CD4-positive, alpha-beta T cell (primary cell): Measurements from ENCODE around the gene PER3. TPM values are rescaled to one million over a fixed set of nuclear protein-coding genes. Genes with fewer than 3 reads are reported as not detected.

Experiments
- ATAC-seq: fragments of 200-7000 bp; cut with Tn5 transposase; one replicate; pipeline ENCODE4 v1.10.0; 2022; ENCODE audit warnings: mild to moderate bottlenecking; ENCODE audit not compliant: poor library complexity
- CTCF ChIA-PET: fragments of 350-600 bp; sonication (Branson Sonifier 250); formaldehyde crosslinking; loops from one replicate; lab custom pipeline; 2021; ENCODE audit warnings: antibody characterized with exemption, inconsistent platforms; lab: Charles Lee
- POLR2A ChIA-PET: fragments of 350-600 bp; sonication (Branson Sonifier 250); formaldehyde crosslinking; loops from one replicate; lab custom pipeline; 2021; ENCODE audit warnings: antibody characterized with exemption, inconsistent platforms; lab: Charles Lee
- DNase-seq, 14 experiments: peaks; one replicate each; pipeline ENCODE4 v3.0.0-alpha.2; 2013 to 2020; ENCODE audit warnings: mixed read lengths in 2 of 14
- H3K27ac ChIP-seq, 2 donors: one replicate each; pipeline versions ENCODE4 v1.5.1 to v1.7.0; 2013; ENCODE audit warnings: low read length in 2 of 2, low read depth in 1 of 2, mild to moderate bottlenecking in 1 of 2
- H3K27me3 ChIP-seq, 2 experiments: 1 replicate in 1 of 2; 2 replicates in 1 of 2; pipeline versions ENCODE4 v1.6.1 to v1.7.0; 2013; ENCODE audit warnings: low read length in 2 of 2, control low read depth in 1 of 2, mild to moderate bottlenecking in 1 of 2, moderate library complexity in 1 of 2; ENCODE audit not compliant: insufficient read depth in 2 of 2, control insufficient read depth in 1 of 2
- H3K36me3 ChIP-seq: one replicate; pipeline ENCODE4 v1.6.1; 2013; ENCODE audit warnings: low read length, control low read depth; ENCODE audit not compliant: insufficient read depth
- H3K4me1 ChIP-seq: one replicate; pipeline ENCODE4 v1.6.1; 2013; ENCODE audit warnings: low read length, control low read depth; ENCODE audit not compliant: insufficient read depth
- H3K4me3 ChIP-seq: one replicate; pipeline ENCODE4 v1.5.1; 2013; ENCODE audit warnings: mild to moderate bottlenecking, low read length, moderate library complexity
- H3K9me3 ChIP-seq, 2 experiments: 1 replicate in 1 of 2; 2 replicates in 1 of 2; pipeline versions ENCODE4 v1.6.1 to v1.7.0; 2013; ENCODE audit warnings: low read length in 2 of 2, mild to moderate bottlenecking in 2 of 2, control low read depth in 1 of 2, moderate library complexity in 1 of 2; ENCODE audit not compliant: control insufficient read depth in 1 of 2, insufficient read depth in 1 of 2
- H3K27ac Mint-ChIP-seq: one replicate; pipeline ENCODE4 v1.8.0; 2020; ENCODE audit warnings: mixed read lengths
- H3K27me3 Mint-ChIP-seq: one replicate; pipeline ENCODE4 v1.8.0; 2021; ENCODE audit warnings: mixed read lengths
- H3K36me3 Mint-ChIP-seq: one replicate; pipeline ENCODE4 v1.8.0; 2021; ENCODE audit warnings: low read depth, mixed read lengths
- H3K4me1 Mint-ChIP-seq: one replicate; pipeline ENCODE4 v1.8.0; 2021; ENCODE audit warnings: low read depth, mixed read lengths
- H3K4me3 Mint-ChIP-seq: one replicate; pipeline ENCODE4 v1.8.0; 2020; ENCODE audit warnings: mild to moderate bottlenecking, mixed read lengths
- H3K9me3 Mint-ChIP-seq: one replicate; pipeline ENCODE4 v1.8.0; 2020; ENCODE audit warnings: mixed read lengths
- CTCF ChIP-seq: fragments of 200-600 bp; IDR thresholded peaks from one replicate; pipeline ENCODE4 v1.8.0; 2022; ENCODE audit warnings: antibody characterized with exemption, mild to moderate bottlenecking
- intact Hi-C, 2 experiments: fragments of 100-400 bp; cut with DNase I in 1 of 2; cut with micrococcal nuclease in 1 of 2; formaldehyde crosslinking; loops; one replicate each; pipeline versions ENCODE4 v1.15.1 to v1.9.0; 2023 to 2025; cut with DNase I, micrococcal nuclease
- total RNA-seq, 174 experiments: library from RNA in 2 of 174; stranded (reverse) in 2 of 174; gene quantifications; one replicate each; pipeline ENCODE4 v1.2.3 and lab custom pipeline; 2021 to 2026

PER3 gene
- total RNA-seq, 2 experiments from 2014 or later, result 10.1 to 11.4 TPM

- Mint-ChIP-seq H3K27ac (no peak overlapping the region), H3K36me3 (no peaks in the 10 kb centered on the region), H3K27me3 (peaks cover 11% of the 10 kb centered on the region), H3K9me3 (no peaks in the 10 kb centered on the region), H3K4me3 (no peak overlapping the region), H3K4me1 (peaks cover 5% of the 10 kb centered on the region)
- Histone ChIP-seq H3K4me3 (no peak overlapping the region), H3K36me3 (no peaks in the 10 kb centered on the region), H3K9me3 (no peaks in the 10 kb centered on the region), H3K27ac (no peak overlapping the region), H3K4me1 (no peaks in the 10 kb centered on the region), H3K27me3 (no peaks in the 10 kb centered on the region)
- intact Hi-C loops, result no loop called here
- no peak for TF ChIP-seq CTCF
- ChIA-PET CTCF (no interaction called here), POLR2A (no interaction called here)
- DNase-seq (no peak), ATAC-seq (no peak)
Measured at GRCh38 chr1:7857985-7858384, 73.9 kb downstream of the PER3 start.

GRCh38 chr1:7859406-7859805 is 75.3 kb downstream of the PER3 start:
- peaks cover 7% of the 10 kb centered on the region for H3K27me3 Mint-ChIP-seq
- H3K4me3 Mint-ChIP-seq, result no peak overlapping the region
- H3K4me1 Mint-ChIP-seq, result peaks cover 5% of the 10 kb centered on the region
- no peak overlapping the region for H3K27ac Mint-ChIP-seq
- ChIA-PET CTCF (no interaction called here), POLR2A (no interaction called here)
- no peak for TF ChIP-seq CTCF
- no peak for DNase-seq
- Histone ChIP-seq H3K4me1 (no peaks in the 10 kb centered on the region), H3K27me3 (no peaks in the 10 kb centered on the region), H3K4me3 (no peak overlapping the region), H3K9me3 (no peaks in the 10 kb centered on the region), H3K27ac (no peak overlapping the region), H3K36me3 (no peaks in the 10 kb centered on the region)
- intact Hi-C loops, result no loop called here
- H3K9me3 Mint-ChIP-seq, result no peaks in the 10 kb centered on the region
- no peaks in the 10 kb centered on the region for H3K36me3 Mint-ChIP-seq
- ATAC-seq, result no peak

GRCh38 chr1:7860130-7860529 is 76.0 kb downstream of the PER3 start:
- intact Hi-C loops, result no loop called here
- Mint-ChIP-seq H3K27me3 (peaks cover 4% of the 10 kb centered on the region), H3K27ac (no peak overlapping the region), H3K4me1 (peaks cover 5% of the 10 kb centered on the region), H3K36me3 (no peaks in the 10 kb centered on the region), H3K4me3 (no peak overlapping the region), H3K9me3 (no peaks in the 10 kb centered on the region)
- Histone ChIP-seq H3K9me3 (no peaks in the 10 kb centered on the region), H3K27me3 (no peaks in the 10 kb centered on the region), H3K4me1 (no peaks in the 10 kb centered on the region), H3K4me3 (no peak overlapping the region), H3K27ac (no peak overlapping the region), H3K36me3 (no peaks in the 10 kb centered on the region)
- POLR2A ChIA-PET, result no interaction called here
- ATAC-seq (no peak), DNase-seq (no peak)
- no peak for TF ChIP-seq CTCF
- CTCF ChIA-PET, result no interaction called here
